Measurements from ENCODE around the gene IFT25. TPM values are rescaled to one million over a fixed set of nuclear protein-coding genes. Genes with fewer than 3 reads are reported as not detected.

IFT25 gene
- total and polyA plus RNA-seq, 2 of the 13 experiments (the other 11 are each of a cell fraction or from before 2014, with no cell fraction given) = 19.7 to 48.0 TPM

DNA sequence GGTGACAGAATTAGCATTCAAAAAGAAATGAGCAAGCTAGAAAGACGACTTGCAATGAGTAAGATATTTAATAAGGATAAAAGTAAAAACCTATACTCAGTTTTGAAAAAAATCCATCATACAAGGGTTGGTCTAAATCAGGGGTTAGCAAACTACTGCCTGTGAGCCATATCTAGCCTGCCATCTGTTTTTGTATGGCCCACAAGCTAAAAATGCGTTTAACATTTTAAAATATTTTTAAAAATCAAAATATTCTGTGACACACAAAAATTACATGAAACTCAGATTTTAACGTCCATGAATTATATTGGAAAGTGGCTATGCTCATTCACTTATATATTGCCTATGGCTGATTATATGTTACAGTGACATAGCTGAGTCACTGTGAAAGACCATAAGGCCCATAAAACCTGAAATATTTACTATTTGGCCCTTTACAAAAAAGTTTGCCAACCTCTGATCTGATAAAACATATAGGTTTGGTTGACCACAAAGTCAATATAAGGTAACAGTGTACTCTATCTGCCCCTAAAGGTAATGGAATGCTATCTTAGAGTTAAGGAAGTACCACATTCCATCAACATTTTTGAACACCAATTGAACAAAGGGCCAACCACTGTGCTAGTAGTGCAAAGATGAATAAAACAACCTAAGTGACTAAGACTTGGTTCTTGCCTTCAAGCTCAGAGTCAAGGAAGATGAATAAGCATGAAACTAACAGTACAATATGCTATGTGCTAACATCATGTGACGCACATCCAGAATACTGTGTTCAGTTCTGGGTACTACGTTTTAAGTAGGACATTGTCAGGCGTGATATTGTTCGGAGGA, 3.2 kb downstream of the IFT25 start:
- ChIA-PET CTCF (ENCODE audit: low intra/inter-chr PET ratio, low total read pairs) (no interaction called here), POLR2A (no interaction called here)
- TF ChIP-seq ZNF251 (CRISPR knock-in tag; IDR thresholded peaks at IDR 0.05) = no peak
- TF ChIP-seq, protein P1, sequence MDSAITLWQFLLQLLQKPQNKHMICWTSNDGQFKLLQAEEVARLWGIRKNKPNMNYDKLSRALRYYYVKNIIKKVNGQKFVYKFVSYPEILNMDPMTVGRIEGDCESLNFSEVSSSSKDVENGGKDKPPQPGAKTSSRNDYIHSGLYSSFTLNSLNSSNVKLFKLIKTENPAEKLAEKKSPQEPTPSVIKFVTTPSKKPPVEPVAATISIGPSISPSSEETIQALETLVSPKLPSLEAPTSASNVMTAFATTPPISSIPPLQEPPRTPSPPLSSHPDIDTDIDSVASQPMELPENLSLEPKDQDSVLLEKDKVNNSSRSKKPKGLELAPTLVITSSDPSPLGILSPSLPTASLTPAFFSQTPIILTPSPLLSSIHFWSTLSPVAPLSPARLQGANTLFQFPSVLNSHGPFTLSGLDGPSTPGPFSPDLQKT (CRISPR knock-in tag; IDR thresholded peaks at IDR 0.05; ENCODE audit: borderline replicate concordance) = no peak
- TF ChIP-seq ONECUT2 (CRISPR knock-in tag; IDR thresholded peaks at IDR 0.05) = no peak
- no peak for TF ChIP-seq ZNF337 (CRISPR knock-in tag; IDR thresholded peaks at IDR 0.05; ENCODE audit: borderline replicate concordance, low read depth)
- TF ChIP-seq CREB1 (IDR thresholded peaks at IDR 0.05) = no peak
- 0 out of 2 replicates have a peak, but pooled peaks have one; percentile 8 for TF ChIP-seq CREB1 (CRISPR knock-in tag; IDR thresholded peaks at IDR 0.05)
- intact Hi-C loops (cut with micrococcal nuclease; ENCODE audit: unreplicated experiment) (no loop called here), in situ Hi-C loops (cut with HindIII; ENCODE audit: extremely low pct_ligation_motif_present, low pct_unique_long_range_greater_than_20kb) (loop anchor here (5.0 kb wide), 1 partner anchor 50 kb away; the partner anchor contains the start of gene DIO1)
- FAIRE-seq (peak; percentile 73), DNase-seq (ENCODE audit: low spot score) (peak; percentile 38), ATAC-seq (no peak)
- no peak overlapping the region for H3K4me3 ChIP-seq (replicated peaks in 1 of 3; ENCODE audit: insufficient read depth in 1 of 3, low read depth in 2 of 3, low read length in 3 of 3)
- peaks cover 38% of the 10 kb centered on the region for H3K4me1 ChIP-seq (ENCODE audit: insufficient read depth, low read length)
- 84% methylated on average over 7 of the region's 7 CpGs for WGBS (ENCODE audit: low lambda C conversion rate)
- no peak overlapping the region for H3K27ac ChIP-seq (ENCODE audit: extremely low read length, insufficient read depth, low read length)
- no peaks in the 10 kb centered on the region for H3K9me3 ChIP-seq (ENCODE audit: low read length)
- no peak overlapping the region for H2AFZ ChIP-seq (ENCODE audit: low read length)
- 0 out of 2 replicates have a peak, but pooled peaks cover 2% of the 10 kb centered on the region for H4K20me1 ChIP-seq (ENCODE audit: insufficient read depth, low read length)
- 0 out of 2 replicates have a peak overlapping the region, but pooled peaks have one; percentile 10 for H3K4me2 ChIP-seq (ENCODE audit: low read depth, low read length)
- BruUV-seq (replicated peaks) = no TSS peak
- no peak overlapping the region for H3K9ac ChIP-seq (ENCODE audit: insufficient read depth, low read depth, low read length)
- H3K79me2 ChIP-seq (ENCODE audit: insufficient read depth, low read length) = peaks cover 28% of the 10 kb centered on the region
- H3K27me3 ChIP-seq (ENCODE audit: control insufficient read depth in 1 of 2, insufficient read depth in 2 of 2, low read length in 2 of 2) = no peaks in the 10 kb centered on the region; a peak in 1 of 5 replicates
- no peaks in the 10 kb centered on the region for H3K36me3 ChIP-seq (replicated peaks in 1 of 2; ENCODE audit: control insufficient read depth in 1 of 2, insufficient read depth in 2 of 2, low read length in 2 of 2)

Data from HepG2 (cell line).